GM18526 (cell line): Measurements from ENCODE around the gene MASP1.

Experiments used
- POLR2A ChIP-seq: IDR thresholded peaks from 3 replicates; pipeline ENCODE4 v1.6.1; 2011; ENCODE audit not compliant: insufficient read length; ENCODE audit errors: extremely low read depth

Gene MASP1

GRCh38 chr3:187196573-187197334 is 94.8 kb downstream of the MASP1 start:
- TF ChIP-seq POLR2A: no peak

GRCh38 chr3:187193181-187193580 is 98.4 kb downstream of the MASP1 start:
- no peak for TF ChIP-seq POLR2A

GRCh38 chr3:187191271-187191670 is 100.3 kb downstream of the MASP1 start:
- TF ChIP-seq POLR2A: no peak

- no peak for TF ChIP-seq POLR2A
Observed at GRCh38 chr3:187188931-187189330, 102.6 kb downstream of the MASP1 start.

GRCh38 chr3:187186801-187187421 is 104.6 kb downstream of the MASP1 start:
- no peak for TF ChIP-seq POLR2A

- TF ChIP-seq POLR2A: no peak
Observed at GRCh38 chr3:187186375-187186774, 105.2 kb downstream of the MASP1 start.

- no peak for TF ChIP-seq POLR2A
Observed at GRCh38 chr3:187185759-187186158, 105.8 kb downstream of the MASP1 start.
